AG10803 (cell line): Measurements from ENCODE around the gene RANBP17.
A peak's percentile ranks its signal among the peaks of the same experiment; 100 is the strongest.
"Not testable (repeated sequence)": the region's sequence is repeated elsewhere in the genome, so short reads cannot be mapped to it uniquely, and the experiment has no call there.

Experiments used
- DNase-seq: peaks from one replicate; pipeline ENCODE4 v3.0.0; 2010; ENCODE audit warnings: low read depth
- H3K4me3 ChIP-seq: 2 replicates; pipeline ENCODE4 v1.5.1; 2011; ENCODE audit warnings: mild to moderate bottlenecking, low read length, control low read depth
- CTCF ChIP-seq: conservative IDR thresholded peaks from 2 replicates; pipeline ENCODE4 v1.5.1; 2011; ENCODE audit warnings: mild to moderate bottlenecking, low read length, control low read depth, inconsistent platforms

Gene RANBP17

GRCh38 chr5:170863646-170864045, 1.8 kb downstream of the RANBP17 start:
- TF ChIP-seq CTCF: no peak
- DNase-seq: peak; percentile 65
- no peak overlapping the region for H3K4me3 ChIP-seq

GRCh38 chr5:170865622-170866021, 3.8 kb downstream of the RANBP17 start:
- TF ChIP-seq CTCF: no peak
- no peak for DNase-seq
- H3K4me3 ChIP-seq: no peak overlapping the region

- no peak for DNase-seq
- H3K4me3 ChIP-seq: no peak overlapping the region
- TF ChIP-seq CTCF: no peak
Observed at GRCh38 chr5:170867825-170868224, 6.0 kb downstream of the RANBP17 start.

GRCh38 chr5:170870390-170870789, 8.6 kb downstream of the RANBP17 start:
- DNase-seq, H3K4me3 ChIP-seq: not testable (repeated sequence)

GRCh38 chr5:170874017-170874416, 12.2 kb downstream of the RANBP17 start:
- TF ChIP-seq CTCF: no peak
- DNase-seq: no peak
- no peak overlapping the region for H3K4me3 ChIP-seq

GRCh38 chr5:170875811-170876210, 14.0 kb downstream of the RANBP17 start:
- no peak overlapping the region for H3K4me3 ChIP-seq
- TF ChIP-seq CTCF: no peak
- DNase-seq: no peak

- peak; percentile 23 for DNase-seq
- no peak overlapping the region for H3K4me3 ChIP-seq
- no peak for TF ChIP-seq CTCF
Observed at GRCh38 chr5:170880084-170880483, 18.3 kb downstream of the RANBP17 start.

GRCh38 chr5:170882345-170882744, 20.5 kb downstream of the RANBP17 start:
- no peak overlapping the region for H3K4me3 ChIP-seq
- no peak for TF ChIP-seq CTCF
- DNase-seq: no peak
